PFSK-1 (cell line): ENCODE data around the gene HES4.

ENCODE experiments used
- FOXP2 ChIP-seq: optimal IDR thresholded peaks from 2 replicates; pipeline ENCODE3; 2011; ENCODE audit warnings: borderline replicate concordance, control low read depth, inconsistent platforms; ENCODE audit not compliant: insufficient read depth; ENCODE audit errors: extremely low read length, extremely low read depth
- POLR2AphosphoS5 ChIP-seq: IDR thresholded peaks from 2 replicates; pipeline ENCODE4 v1.6.1; 2012; ENCODE audit warnings: low read depth, mild to moderate bottlenecking, control low read depth, low read length, moderate library complexity
- REST ChIP-seq, 2 experiments: IDR thresholded peaks; 2 replicates each; pipeline versions ENCODE4 v1.6.1 to v1.8.0; 2011 to 2012; ENCODE audit warnings: low read depth in 2 of 2, low read length in 2 of 2, control low read depth in 1 of 2, inconsistent platforms in 1 of 2, mild to moderate bottlenecking in 1 of 2, moderate library complexity in 1 of 2; ENCODE audit not compliant: insufficient read depth in 1 of 2
- SIN3A ChIP-seq: IDR thresholded peaks from 2 replicates; pipeline ENCODE4 v1.6.1; 2012; ENCODE audit warnings: mild to moderate bottlenecking, low read length, moderate library complexity, borderline replicate concordance; ENCODE audit not compliant: insufficient read depth
- TAF1 ChIP-seq: IDR thresholded peaks from 2 replicates; pipeline ENCODE4 v1.6.1; 2012; ENCODE audit warnings: low read length, control low read depth, borderline replicate concordance; ENCODE audit not compliant: insufficient read depth

The HES4 gene

GRCh38 chr1:979744-980072 is 20.2 kb downstream of the HES4 start:
- TF ChIP-seq TAF1, result no peak
- TF ChIP-seq POLR2AphosphoS5, result no peak
- TF ChIP-seq SIN3A, result no peak
- no peak for TF ChIP-seq FOXP2
- TF ChIP-seq REST (IDR thresholded peaks at IDR 0.05; ENCODE audit: insufficient read depth in 1 of 2, low read depth in 2 of 2, low read length in 2 of 2), result no peak

DNA sequence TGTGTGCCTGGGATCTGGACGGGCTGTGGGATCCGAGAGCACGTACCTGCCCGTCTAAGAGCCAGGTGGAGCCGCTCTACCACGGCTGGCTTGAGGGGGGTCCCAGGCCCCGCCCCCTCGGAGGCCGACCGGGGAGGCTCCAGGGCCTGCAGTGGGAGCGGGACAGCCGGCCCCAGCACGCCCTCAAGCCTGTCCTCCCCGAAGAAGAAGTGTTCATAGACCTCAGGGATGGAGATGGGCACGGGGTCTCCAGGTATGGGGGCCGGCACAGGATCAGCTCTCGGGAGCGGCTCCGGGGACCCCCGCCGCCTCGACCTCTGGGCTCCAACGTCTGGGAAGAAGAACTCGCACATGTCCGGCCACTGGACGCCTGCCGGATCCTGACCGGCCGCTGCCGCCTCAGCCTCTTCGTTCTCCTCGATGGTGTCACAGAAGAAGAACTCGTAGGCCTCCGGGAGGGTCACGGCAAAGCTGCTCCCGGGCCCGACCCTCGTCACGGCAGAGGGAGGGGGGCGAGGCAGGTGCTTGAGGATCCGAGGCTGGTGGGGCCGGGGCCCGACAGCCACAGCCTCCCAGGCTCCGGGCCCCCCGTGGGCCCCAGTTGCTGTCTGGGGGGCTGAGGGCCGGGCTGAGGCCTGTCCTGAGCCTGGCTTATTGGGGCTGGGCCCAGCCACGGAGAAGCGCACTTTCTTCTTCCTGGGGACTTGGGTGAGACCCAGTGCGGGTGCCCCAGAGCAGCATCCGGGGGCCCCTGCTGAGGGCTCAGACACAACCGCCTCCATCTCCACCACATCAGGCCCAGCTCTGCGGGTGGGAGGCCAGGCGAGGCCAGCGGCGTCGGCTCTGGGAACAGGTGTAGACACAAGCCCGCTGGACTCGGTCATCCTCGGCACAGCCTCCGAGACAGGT is 20.8 kb downstream of the HES4 start:
- TF ChIP-seq FOXP2, result no peak
- TF ChIP-seq SIN3A, result no peak

GRCh38 chr1:978069-978834 is 21.6 kb downstream of the HES4 start:
- TF ChIP-seq SIN3A (no peak), REST (IDR thresholded peaks at IDR 0.05; ENCODE audit: insufficient read depth in 1 of 2, low read depth in 2 of 2, low read length in 2 of 2) (no peak), TAF1 (no peak), FOXP2 (no peak), POLR2AphosphoS5 (no peak)

GRCh38 chr1:975896-976683 is 23.8 kb downstream of the HES4 start:
- TF ChIP-seq SIN3A, result no peak

DNA sequence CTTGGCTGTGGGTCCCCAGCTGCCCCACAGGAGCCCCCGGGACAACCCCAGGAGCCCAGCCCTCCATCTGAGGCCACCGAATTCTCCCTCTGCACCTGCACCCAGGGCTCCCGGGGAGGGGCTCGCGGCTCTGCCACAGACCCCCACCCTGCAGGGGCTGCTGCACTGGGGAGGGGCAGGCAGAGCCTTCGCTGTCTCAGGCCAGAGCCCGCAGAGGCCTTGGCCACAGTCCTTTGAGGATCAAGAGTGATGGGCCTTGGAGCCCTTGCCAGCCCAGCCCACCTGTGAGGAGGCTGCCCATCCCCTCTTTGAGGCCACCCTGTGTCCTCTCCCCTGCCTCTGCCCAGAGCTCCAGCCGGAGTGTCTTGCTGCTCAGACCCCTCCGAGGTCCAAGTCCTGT is 24.5 kb downstream of the HES4 start:
- no peak for TF ChIP-seq TAF1
- no peak for TF ChIP-seq SIN3A
- no peak for TF ChIP-seq FOXP2
- TF ChIP-seq REST (IDR thresholded peaks at IDR 0.05; ENCODE audit: insufficient read depth in 1 of 2, low read depth in 2 of 2, low read length in 2 of 2), result no peak

DNA sequence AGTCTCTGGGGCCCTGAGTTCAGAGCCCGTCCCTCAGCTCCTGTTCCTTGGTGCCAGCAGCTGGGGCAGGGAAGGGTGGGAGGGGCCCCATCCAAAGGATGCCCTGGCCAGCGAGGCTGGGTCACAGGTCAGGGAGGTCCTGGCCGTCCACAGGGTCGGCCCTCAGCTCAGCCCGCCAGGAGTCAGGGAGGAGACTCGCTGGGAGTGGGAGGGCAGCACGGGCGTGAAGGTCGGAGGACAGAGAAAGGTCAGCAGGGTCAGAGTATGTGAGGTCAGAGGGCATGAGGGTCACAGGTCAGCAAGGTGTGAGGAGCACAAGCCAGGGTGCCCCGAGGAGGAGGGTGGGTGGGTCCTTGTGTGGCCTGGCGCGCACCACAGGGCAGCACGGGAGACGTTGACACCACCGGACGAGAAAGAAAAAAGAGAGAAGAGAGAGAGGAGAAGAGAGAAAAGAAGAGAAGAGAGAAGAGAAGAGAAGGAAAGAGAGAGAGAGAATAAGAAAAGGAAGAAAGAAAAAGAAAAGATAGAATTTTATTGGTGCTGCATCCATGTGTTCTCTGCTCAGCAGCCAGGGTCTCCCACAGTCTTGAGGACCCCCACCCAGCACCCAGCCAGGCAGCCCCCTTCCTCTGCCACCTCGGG is 25.1 kb downstream of the HES4 start:
- TF ChIP-seq SIN3A, result no peak
- no peak for TF ChIP-seq TAF1
- TF ChIP-seq POLR2AphosphoS5, result no peak
- no peak for TF ChIP-seq REST (IDR thresholded peaks at IDR 0.05; ENCODE audit: insufficient read depth in 1 of 2, low read depth in 2 of 2, low read length in 2 of 2)
- no peak for TF ChIP-seq FOXP2
